ENCODE measurements around the gene AZIN2. TPM values are rescaled to one million over a fixed set of nuclear protein-coding genes. Genes with fewer than 3 reads are reported as not detected.

Gene AZIN2
- total RNA-seq, 2 donors from 2014 or later, result 1.9 to 3.3 TPM

DNA sequence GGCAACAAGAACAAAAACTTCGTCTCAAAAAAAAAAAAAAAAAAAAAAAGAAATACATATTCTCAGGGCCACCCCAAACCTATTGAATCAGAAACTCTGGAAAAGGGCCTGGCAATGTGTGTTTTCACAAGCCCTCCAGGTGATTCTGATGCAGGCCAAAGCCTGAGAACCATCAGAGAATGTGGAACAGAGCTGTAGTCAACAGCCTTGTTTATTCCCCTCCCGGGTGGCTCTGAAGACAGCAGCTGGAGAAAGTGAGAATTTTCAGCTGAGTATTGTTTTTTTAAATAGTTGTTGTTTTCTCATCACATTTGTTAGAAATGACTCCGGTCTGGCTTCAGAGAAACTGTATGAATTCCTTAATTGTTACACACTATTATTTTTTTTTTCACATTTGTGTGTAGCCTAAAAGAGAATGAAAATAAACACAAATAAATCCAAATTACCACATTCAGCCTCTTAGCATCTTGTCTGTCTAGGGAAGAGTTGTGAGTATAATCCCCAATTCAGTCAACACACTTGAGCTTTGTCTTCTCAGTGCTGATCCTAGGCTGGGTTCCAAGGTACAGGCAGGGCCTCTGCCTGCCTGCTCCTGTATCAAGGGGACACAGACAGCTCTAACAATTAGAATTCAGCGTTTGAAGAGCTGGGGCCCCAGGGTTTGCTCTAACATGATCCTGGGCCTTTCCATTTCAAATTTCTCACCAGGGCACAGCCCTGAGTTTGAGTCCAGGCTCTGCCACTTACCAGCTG lies 6.6 kb upstream of the AZIN2 start:
- Histone ChIP-seq H3K36me3 (no peaks in the 10 kb centered on the region), H3K9me3 (no peaks in the 10 kb centered on the region), H3K27me3 (no peaks in the 10 kb centered on the region), H3K4me3 (no peak overlapping the region), H3K4me1 (no peaks in the 10 kb centered on the region), H3K27ac (no peak overlapping the region)
- DNase-seq (ENCODE audit: low spot score), result no peak
- TF ChIP-seq CTCF (IDR thresholded peaks at IDR 0.05), result no peak

DNA sequence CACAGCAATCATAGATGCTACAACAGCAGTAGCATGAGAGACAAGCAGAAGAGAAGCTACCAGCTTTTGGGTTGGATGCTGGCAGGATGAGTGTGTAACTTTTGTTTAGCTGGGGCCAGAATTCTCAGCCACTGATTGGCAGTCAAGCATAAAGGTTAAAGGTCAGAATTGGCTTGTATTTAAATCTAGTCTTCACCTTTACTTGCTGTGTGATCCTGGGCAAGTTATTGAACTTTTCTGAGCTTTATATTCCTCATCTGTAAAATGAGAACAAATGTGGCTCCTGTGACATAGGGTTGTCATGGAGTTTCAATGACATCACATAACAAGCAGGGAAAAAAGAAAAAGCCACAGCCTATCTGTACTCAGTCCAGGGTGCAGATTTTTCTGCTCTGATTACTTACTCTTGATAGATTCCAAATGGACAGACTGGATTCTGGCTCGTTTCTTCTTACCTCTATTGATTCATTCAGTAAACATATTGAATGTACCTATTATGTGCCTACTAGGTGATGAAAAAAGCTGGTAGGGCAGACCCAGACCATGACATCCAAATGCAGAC lies 2.8 kb upstream of the AZIN2 start:
- no peak for DNase-seq (ENCODE audit: low spot score)
- H3K36me3 ChIP-seq, result no peaks in the 10 kb centered on the region
- H3K9me3 ChIP-seq, result no peaks in the 10 kb centered on the region
- H3K4me3 ChIP-seq, result no peak overlapping the region
- no peak for TF ChIP-seq CTCF (IDR thresholded peaks at IDR 0.05)
- no peak overlapping the region for H3K27ac ChIP-seq
- H3K4me1 ChIP-seq, result peaks cover 0 to 19% of the 10 kb centered on the region in 2 donors
- H3K27me3 ChIP-seq, result no peaks in the 10 kb centered on the region

DNA sequence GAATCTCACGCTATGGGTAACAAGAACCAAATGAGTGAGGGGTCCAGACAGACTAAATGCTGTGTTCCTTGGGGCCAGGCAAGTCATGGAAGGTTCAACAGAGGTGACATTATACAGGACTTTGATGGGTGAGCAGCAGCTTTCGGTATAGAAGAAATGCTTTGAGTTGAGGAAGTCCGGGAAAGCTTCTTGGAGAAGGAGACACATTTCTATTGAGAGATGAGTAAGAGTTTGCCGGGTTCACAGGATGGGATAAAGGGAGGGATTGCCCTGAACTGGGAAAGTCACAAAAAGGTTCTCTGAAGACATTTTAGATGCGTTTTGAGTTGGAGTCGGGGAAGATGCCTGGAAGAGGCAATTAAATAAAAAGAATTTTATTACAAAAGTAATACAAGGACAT lies 580 bp upstream of the AZIN2 start:
- H3K9me3 ChIP-seq, result no peaks in the 10 kb centered on the region
- no peaks in the 10 kb centered on the region for H3K27me3 ChIP-seq
- TF ChIP-seq CTCF (IDR thresholded peaks at IDR 0.05), result no peak
- no peak for DNase-seq (ENCODE audit: low spot score)
- H3K4me3 ChIP-seq, result peak overlapping the region; percentile 55 to 64
- H3K36me3 ChIP-seq, result no peaks in the 10 kb centered on the region
- H3K4me1 ChIP-seq, result peaks cover 0 to 19% of the 10 kb centered on the region in 2 donors
- no peak overlapping the region for H3K27ac ChIP-seq

- TF ChIP-seq CTCF (IDR thresholded peaks at IDR 0.05), result no peak
- Histone ChIP-seq H3K9me3 (no peaks in the 10 kb centered on the region), H3K27ac (peak overlapping the region; percentile 5 to 65)
These were observed 777 bp downstream of the AZIN2 start for GRCh38 chr1:33081554-33082305.

DNA sequence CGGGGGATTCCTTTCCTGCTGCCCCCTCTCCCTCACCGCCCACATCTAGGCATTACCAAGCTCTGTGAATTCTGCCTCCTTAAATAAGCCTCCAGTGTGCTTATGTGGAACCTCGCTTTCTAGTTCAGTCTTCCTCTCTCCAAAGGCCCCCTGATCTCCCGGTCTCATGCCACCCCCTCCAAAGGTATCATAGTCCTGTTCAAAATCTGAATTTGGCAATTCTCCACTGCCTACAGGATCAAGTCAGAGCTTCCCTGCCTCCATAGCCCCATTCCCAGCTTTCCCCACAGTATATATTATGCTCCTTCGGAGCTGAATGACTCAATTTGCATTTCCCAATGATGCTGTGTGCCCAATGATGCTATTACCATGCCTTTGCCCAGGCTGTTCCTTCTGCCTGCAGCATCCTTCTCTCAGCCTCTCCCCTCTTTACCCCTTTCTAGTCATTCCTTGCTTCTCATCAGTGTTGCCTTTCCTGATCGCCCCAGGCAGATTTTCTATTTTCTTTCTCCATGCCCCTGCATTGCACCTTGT lies 1.7 kb downstream of the AZIN2 start:
- H3K9me3 ChIP-seq, result no peaks in the 10 kb centered on the region
- no peaks in the 10 kb centered on the region for H3K36me3 ChIP-seq
- H3K4me1 ChIP-seq, result peaks cover 0 to 22% of the 10 kb centered on the region in 2 donors
- H3K4me3 ChIP-seq, result no peak overlapping the region
- no peaks in the 10 kb centered on the region for H3K27me3 ChIP-seq
- no peak for DNase-seq (ENCODE audit: low spot score)
- H3K27ac ChIP-seq, result no peak overlapping the region
- no peak for TF ChIP-seq CTCF (IDR thresholded peaks at IDR 0.05)

More at GRCh38 chr1:33081554-33082305, 777 bp downstream of the AZIN2 start:
- Histone ChIP-seq H3K36me3 (no peaks in the 10 kb centered on the region), H3K4me3 (peak overlapping the region; percentile 55 to 64), H3K4me1 (peaks cover 0 to 22% of the 10 kb centered on the region in 2 donors), H3K27me3 (no peaks in the 10 kb centered on the region)
- DNase-seq (ENCODE audit: low spot score), result no peak

All from right atrium auricular region (tissue), 2 donors.